GM12874 (cell line): ENCODE measurements around the gene PTPRK.

Experiments
- TF ChIP-seq, protein P1 (sequence below): IDR thresholded peaks from 2 replicates; pipeline ENCODE4 v1.5.1; 2011; ENCODE audit warnings: low read depth, mild to moderate bottlenecking, control low read depth, low read length, moderate library complexity; ENCODE audit not compliant: insufficient read depth

The PTPRK gene

DNA sequence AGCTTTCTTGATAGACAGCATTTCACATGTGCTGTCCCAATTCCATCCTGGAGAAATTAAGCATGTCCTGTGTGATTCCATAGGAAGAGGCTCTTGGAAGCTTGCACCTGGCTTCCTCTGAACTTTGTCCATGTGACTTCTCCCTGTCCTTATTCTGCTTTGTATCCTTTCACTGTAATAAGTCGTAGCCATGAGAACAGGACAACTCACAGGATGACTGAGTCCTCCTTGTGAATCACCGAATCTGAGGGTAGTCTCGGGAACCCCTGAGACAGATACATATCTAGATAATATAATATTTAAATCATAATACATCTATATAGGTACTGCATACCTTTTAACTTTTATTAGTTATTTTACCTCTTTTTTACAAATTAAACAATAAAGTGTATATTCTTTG, 462.9 kb downstream of the PTPRK start:
- TF ChIP-seq, protein P1, sequence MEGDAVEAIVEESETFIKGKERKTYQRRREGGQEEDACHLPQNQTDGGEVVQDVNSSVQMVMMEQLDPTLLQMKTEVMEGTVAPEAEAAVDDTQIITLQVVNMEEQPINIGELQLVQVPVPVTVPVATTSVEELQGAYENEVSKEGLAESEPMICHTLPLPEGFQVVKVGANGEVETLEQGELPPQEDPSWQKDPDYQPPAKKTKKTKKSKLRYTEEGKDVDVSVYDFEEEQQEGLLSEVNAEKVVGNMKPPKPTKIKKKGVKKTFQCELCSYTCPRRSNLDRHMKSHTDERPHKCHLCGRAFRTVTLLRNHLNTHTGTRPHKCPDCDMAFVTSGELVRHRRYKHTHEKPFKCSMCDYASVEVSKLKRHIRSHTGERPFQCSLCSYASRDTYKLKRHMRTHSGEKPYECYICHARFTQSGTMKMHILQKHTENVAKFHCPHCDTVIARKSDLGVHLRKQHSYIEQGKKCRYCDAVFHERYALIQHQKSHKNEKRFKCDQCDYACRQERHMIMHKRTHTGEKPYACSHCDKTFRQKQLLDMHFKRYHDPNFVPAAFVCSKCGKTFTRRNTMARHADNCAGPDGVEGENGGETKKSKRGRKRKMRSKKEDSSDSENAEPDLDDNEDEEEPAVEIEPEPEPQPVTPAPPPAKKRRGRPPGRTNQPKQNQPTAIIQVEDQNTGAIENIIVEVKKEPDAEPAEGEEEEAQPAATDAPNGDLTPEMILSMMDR, result no peak

DNA sequence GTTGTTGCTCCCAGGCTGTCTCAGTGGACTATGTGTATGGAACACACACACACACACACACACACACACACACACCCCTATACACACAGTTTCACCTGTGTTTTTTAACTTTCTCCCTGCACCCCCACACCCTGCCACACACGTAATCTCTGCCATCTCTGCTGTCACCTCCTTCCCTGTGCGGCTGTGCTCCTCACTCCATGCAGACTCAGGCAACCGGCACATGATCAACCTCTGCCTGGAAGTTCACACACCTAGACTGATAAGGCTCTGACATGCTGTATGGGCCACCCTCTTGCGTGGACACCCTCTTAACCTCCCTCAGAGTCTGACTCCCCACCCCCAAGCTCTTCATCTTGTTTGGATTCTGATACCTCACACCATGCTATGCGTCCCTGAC, 467.3 kb downstream of the PTPRK start:
- TF ChIP-seq, protein P1, result no peak

DNA sequence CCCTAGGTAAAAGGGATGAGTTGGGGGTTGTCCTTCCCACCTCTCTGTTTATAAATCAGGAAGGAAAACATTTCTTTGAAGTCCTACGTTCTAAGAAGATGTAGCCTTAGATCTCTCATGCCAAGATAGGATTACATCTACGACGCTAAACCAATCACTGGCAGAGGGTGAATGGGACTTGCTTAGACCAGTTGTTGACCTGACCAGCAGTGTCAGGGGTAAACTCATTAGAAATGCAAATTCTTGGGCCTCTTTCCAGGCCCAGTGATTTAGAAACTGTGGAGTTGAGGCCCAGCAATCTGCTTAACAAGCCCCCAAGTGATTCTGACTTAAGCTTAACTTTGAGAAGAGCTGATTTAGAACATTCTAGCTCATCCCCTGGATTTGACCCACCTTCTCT, 472.4 kb downstream of the PTPRK start:
- TF ChIP-seq, protein P1, result no peak

DNA sequence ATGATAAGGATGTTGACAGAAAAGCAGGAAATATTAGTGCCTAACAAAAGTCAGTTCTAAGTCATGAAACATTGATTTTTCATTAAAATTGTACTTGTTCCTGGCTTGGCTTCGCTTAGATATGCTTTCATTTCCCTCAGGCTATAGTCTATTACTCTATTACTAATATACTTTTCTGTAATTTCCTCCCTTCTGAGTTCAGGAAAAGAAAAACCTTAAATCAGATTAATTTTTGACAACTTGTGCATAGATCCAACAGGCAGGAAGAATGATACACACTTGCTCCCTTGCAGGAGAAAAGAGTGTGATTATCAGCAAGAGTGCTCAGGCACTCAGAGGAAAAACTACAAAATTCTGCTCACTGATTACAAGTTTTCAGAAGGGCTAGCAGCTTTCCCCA, 474.4 kb downstream of the PTPRK start:
- TF ChIP-seq, protein P1, result no peak

DNA sequence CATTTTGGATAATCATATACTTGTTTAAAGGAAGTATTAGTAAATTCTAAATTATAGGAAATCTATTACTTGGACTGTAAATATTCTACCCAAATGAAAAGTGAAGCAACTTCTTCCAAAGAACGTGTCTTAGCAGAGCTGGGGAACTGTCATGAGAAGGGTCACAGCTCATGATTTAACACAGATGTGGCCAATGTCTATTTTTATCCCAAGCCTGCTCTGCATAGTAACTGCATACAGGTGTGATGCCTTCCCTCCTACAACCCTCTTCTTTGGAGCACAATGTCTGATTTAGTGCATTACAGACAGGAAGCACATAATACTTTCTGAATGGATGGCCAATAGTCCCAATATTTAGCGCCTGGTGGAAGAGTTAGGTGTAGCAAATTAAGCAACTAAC, 480.9 kb downstream of the PTPRK start:
- TF ChIP-seq, protein P1, result no peak

DNA sequence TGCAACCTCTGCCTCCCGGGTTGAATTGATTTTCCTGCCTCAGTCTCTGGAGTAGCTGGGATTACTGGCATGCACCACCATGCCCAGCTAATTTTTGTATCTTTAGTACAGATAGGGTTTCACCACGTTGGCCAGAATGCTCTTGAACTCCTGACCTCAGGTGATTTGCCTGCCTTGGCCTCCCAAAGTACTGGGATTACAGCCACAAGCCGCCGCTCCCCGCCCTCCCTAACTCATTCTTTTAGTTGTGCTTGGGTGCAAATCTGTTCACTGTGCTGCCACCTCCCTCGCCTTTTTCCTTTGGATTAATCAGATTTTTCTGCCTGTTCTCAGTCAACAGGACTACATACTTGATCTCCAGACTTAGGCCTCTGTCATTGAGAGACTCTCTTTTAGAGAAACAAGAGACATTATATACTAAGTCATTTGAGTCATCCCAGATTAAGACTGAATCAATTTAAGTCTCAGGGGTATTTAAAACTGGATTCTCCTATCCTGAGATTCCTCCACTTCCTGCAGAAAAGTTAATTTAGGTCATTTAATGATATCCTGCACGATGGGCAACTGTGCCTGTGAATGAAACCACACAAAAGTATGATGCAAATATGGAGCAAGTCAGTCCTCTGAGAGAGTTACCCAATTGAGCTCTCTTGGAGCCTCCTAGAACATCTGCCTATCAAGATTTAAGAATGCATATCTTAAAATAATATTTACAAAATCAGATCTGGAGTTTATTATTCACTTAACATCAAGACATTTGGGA, 483.4 kb downstream of the PTPRK start:
- TF ChIP-seq, protein P1, result no peak

DNA sequence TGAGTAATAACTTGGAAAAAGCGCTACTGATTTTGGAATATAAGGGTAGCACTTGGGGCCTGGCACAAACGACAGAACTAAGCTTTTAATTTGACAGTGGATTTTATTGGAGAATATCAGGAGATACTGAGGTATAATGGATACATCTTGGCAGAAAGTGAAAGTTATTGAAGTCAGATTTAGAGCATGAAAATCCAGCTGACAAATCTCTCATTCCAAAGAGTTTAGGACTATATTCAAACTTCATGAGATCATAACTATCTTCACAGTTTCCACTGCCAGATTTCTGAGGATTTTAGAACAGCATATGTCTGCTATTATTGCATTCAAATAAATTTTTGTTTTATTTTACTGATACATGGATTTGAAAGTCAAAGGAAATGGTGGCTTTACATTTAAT, 487.2 kb downstream of the PTPRK start:
- TF ChIP-seq, protein P1, result no peak
